Measurements from ENCODE around the gene NECAB3.

GRCh38 chr20:33635341-33635740, 38.9 kb downstream of the NECAB3 start:
- no peak for TF ChIP-seq POLR2A (IDR thresholded peaks at IDR 0.05)
- TF ChIP-seq CTCF (IDR thresholded peaks at IDR 0.05), result no peak
- no peak for TF ChIP-seq EP300 (IDR thresholded peaks at IDR 0.05)
